Panc1 (cell line): Measurements from ENCODE around the gene EMSY.

Experiments used
- POLR2AphosphoS5 ChIP-seq: IDR thresholded peaks from 2 replicates; pipeline ENCODE4 v1.6.1; 2012; ENCODE audit warnings: mild to moderate bottlenecking, low read depth, low read length, moderate library complexity
- SIN3A ChIP-seq: IDR thresholded peaks from 2 replicates; pipeline ENCODE4 v1.6.1; 2012; ENCODE audit warnings: low read depth, mild to moderate bottlenecking, low read length, moderate library complexity, borderline replicate concordance; ENCODE audit not compliant: insufficient read depth
- TCF7L2 ChIP-seq: IDR thresholded peaks from 2 replicates; pipeline ENCODE4 v1.6.1; 2011; ENCODE audit warnings: mild to moderate bottlenecking, low read depth, low read length, inconsistent platforms
- TF ChIP-seq, protein P1 (sequence below): fragments of 450-650 bp; IDR thresholded peaks from 2 replicates; pipeline ENCODE4 v1.5.1; 2017; ENCODE audit warnings: mild to moderate bottlenecking

DNA sequence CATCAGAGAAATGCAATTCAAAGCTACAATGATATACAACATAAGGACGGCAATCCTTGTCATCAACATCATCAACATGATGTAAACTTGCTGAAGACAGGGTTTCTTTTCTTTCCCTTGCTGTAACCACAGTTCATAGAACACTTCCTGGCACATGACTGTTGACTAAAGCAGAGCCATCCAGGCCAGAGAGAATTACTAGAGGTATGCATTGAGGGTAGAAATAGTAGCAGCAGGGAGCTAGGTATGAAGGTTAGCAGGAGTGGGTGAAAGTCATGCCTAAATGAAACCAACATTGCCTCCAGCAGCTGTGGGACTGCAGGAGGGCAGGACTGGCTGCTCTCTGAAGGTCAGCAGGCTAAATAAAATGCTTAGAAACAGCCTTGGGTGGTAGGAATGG is 122.0 kb downstream of the EMSY start:
- no peak for TF ChIP-seq SIN3A
- TF ChIP-seq, protein P1, sequence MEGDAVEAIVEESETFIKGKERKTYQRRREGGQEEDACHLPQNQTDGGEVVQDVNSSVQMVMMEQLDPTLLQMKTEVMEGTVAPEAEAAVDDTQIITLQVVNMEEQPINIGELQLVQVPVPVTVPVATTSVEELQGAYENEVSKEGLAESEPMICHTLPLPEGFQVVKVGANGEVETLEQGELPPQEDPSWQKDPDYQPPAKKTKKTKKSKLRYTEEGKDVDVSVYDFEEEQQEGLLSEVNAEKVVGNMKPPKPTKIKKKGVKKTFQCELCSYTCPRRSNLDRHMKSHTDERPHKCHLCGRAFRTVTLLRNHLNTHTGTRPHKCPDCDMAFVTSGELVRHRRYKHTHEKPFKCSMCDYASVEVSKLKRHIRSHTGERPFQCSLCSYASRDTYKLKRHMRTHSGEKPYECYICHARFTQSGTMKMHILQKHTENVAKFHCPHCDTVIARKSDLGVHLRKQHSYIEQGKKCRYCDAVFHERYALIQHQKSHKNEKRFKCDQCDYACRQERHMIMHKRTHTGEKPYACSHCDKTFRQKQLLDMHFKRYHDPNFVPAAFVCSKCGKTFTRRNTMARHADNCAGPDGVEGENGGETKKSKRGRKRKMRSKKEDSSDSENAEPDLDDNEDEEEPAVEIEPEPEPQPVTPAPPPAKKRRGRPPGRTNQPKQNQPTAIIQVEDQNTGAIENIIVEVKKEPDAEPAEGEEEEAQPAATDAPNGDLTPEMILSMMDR: no peak
- TF ChIP-seq POLR2AphosphoS5: no peak
- TF ChIP-seq TCF7L2: no peak
